Upper lobe of left lung (tissue), 6 donors: ENCODE measurements around the gene CPN1. TPM values are rescaled to one million over a fixed set of nuclear protein-coding genes. Genes with fewer than 3 reads are reported as not detected.

Experiments
- ATAC-seq, 2 donors: fragments of 200-7000 bp; cut with Tn5 transposase; one replicate each; pipeline ENCODE4 v1.9.1; 2022; ENCODE audit warnings: mild to moderate bottlenecking in 2 of 2, moderate library complexity in 2 of 2; ENCODE audit not compliant: low FRiP score in 2 of 2
- DNase-seq, 2 donors: peaks; one replicate each; pipeline ENCODE4 v3.0.0-alpha.2; 2019 to 2020
- H3K27ac ChIP-seq, 4 donors: fragments of 200-600 bp; sonication (generic); one replicate each; pipeline ENCODE4 v1.5.1; 2016 to 2019
- H3K27me3 ChIP-seq, 4 donors: fragments of 200-600 bp; sonication (generic); one replicate each; pipeline ENCODE4 v1.5.1; 2017 to 2019
- H3K36me3 ChIP-seq, 4 donors: fragments of 200-600 bp; sonication (generic); one replicate each; pipeline ENCODE4 v1.5.1; 2016 to 2019
- H3K4me1 ChIP-seq, 4 donors: fragments of 200-600 bp; sonication (generic); one replicate each; pipeline ENCODE4 v1.5.1; 2018 to 2019
- H3K4me3 ChIP-seq, 4 donors: fragments of 200-600 bp; sonication (generic); one replicate each; pipeline ENCODE4 v1.5.1; 2017 to 2019; ENCODE audit warnings: mild to moderate bottlenecking in 2 of 4, moderate library complexity in 1 of 4
- H3K9me3 ChIP-seq, 4 donors: fragments of 200-600 bp; sonication (generic); one replicate each; pipeline ENCODE4 v1.5.1; 2018 to 2019
- CTCF ChIP-seq, 6 experiments: fragments of 450-650 bp in 4 of 6; fragments of 200-600 bp in 2 of 6; sonication (generic) in 2 of 6; IDR thresholded peaks; one replicate each; pipeline ENCODE4 v1.5.1; 2016 to 2019; ENCODE audit warnings: antibody characterized with exemption in 6 of 6
- EP300 ChIP-seq, 4 donors: sonication (generic); formaldehyde crosslinking; IDR thresholded peaks; one replicate each; pipeline ENCODE4 v1.5.1; 2017; ENCODE audit warnings: antibody characterized with exemption in 4 of 4, control low read depth in 2 of 4
- POLR2A ChIP-seq, 4 donors: fragments of 450-650 bp; IDR thresholded peaks; one replicate each; pipeline ENCODE4 v1.5.1; 2016 to 2017; ENCODE audit warnings: antibody characterized with exemption in 4 of 4, mild to moderate bottlenecking in 2 of 4
- POLR2AphosphoS5 ChIP-seq, 2 donors: sonication (generic); formaldehyde crosslinking; IDR thresholded peaks; one replicate each; pipeline ENCODE4 v1.5.1; 2017; ENCODE audit warnings: antibody characterized with exemption in 2 of 2
- WGBS, 2 donors: methylation state at CpG; one replicate each; pipeline ENCODE4 v1.1.5; 2017 to 2018; 5-methylcytosine and 5-hydroxymethylcytosine counted together
- total RNA-seq, 6 donors: library from RNA; depleted of rRNA in 4 of 6; stranded (reverse); fragments of >200 nt in 4 of 6; gene quantifications; one replicate each; pipeline versions ENCODE4 v1.1.0 to v1.2.1, GENCODE V29; 2016 to 2021
- donor health status: DM: no; HTN: no; CAD: no; lungs with moderate emphysema.
- donor health status: DM: no; HTN: yes; CAD: no; lungs with severe emphysema.

CPN1 gene
- total RNA-seq, 6 donors from 2014 or later: not detected

- Histone ChIP-seq H3K27me3 (no peaks in the 10 kb centered on the region), H3K9me3 (no peaks in the 10 kb centered on the region), H3K4me3 (no peak overlapping the region), H3K4me1 (no peaks in the 10 kb centered on the region), H3K27ac (no peak overlapping the region), H3K36me3 (no peaks in the 10 kb centered on the region)
- DNase-seq (peak in 1 of 2 donors; percentile 62), ATAC-seq (peak in 1 of 2 donors; percentile 15)
- 55% methylated on average over 11 of the region's 11 CpGs for WGBS, 2 donors
- TF ChIP-seq EP300 (IDR thresholded peaks at IDR 0.05): no peak
- no peak for TF ChIP-seq CTCF (IDR thresholded peaks at IDR 0.05)
- TF ChIP-seq POLR2AphosphoS5 (IDR thresholded peaks at IDR 0.05): no peak
- no peak for TF ChIP-seq POLR2A (IDR thresholded peaks at IDR 0.05)
Measured at GRCh38 chr10:100020886-100021253, 60.8 kb downstream of the CPN1 start.

- Histone ChIP-seq H3K4me1 (no peaks in the 10 kb centered on the region), H3K36me3 (no peaks in the 10 kb centered on the region), H3K27me3 (no peaks in the 10 kb centered on the region), H3K27ac (no peak overlapping the region), H3K4me3 (no peak overlapping the region), H3K9me3 (no peaks in the 10 kb centered on the region)
- DNase-seq (no peak), ATAC-seq (peak in 1 of 2 donors; percentile 11)
- WGBS, 2 donors: 47% methylated on average over 5 of the region's 5 CpGs
- TF ChIP-seq EP300 (IDR thresholded peaks at IDR 0.05) (no peak), CTCF (IDR thresholded peaks at IDR 0.05) (no peak), POLR2AphosphoS5 (IDR thresholded peaks at IDR 0.05) (no peak), POLR2A (IDR thresholded peaks at IDR 0.05) (no peak)
Measured at GRCh38 chr10:100020142-100020885, 61.4 kb downstream of the CPN1 start.

GRCh38 chr10:100019787-100020141 is 61.9 kb downstream of the CPN1 start:
- H3K4me3 ChIP-seq: no peak overlapping the region
- H3K36me3 ChIP-seq: no peaks in the 10 kb centered on the region
- H3K27ac ChIP-seq: no peak overlapping the region
- H3K27me3 ChIP-seq: no peaks in the 10 kb centered on the region
- H3K4me1 ChIP-seq: no peaks in the 10 kb centered on the region
- no peak for DNase-seq
- WGBS, 2 donors: 28 to 44% methylated on average over 3 of the region's 3 CpGs
- H3K9me3 ChIP-seq: no peaks in the 10 kb centered on the region
- peak in 1 of 2 donors; percentile 39 for ATAC-seq
- TF ChIP-seq CTCF (IDR thresholded peaks at IDR 0.05): no peak
- TF ChIP-seq EP300 (IDR thresholded peaks at IDR 0.05): no peak
- no peak for TF ChIP-seq POLR2AphosphoS5 (IDR thresholded peaks at IDR 0.05)
- TF ChIP-seq POLR2A (IDR thresholded peaks at IDR 0.05): no peak

- no peaks in the 10 kb centered on the region for H3K36me3 ChIP-seq
- no peaks in the 10 kb centered on the region for H3K27me3 ChIP-seq
- DNase-seq: no peak
- H3K4me1 ChIP-seq: peaks cover 0 to 9% (median 4%) of the 10 kb centered on the region in 4 donors
- no peaks in the 10 kb centered on the region for H3K9me3 ChIP-seq
- ATAC-seq: no peak
- H3K4me3 ChIP-seq: no peak overlapping the region
- TF ChIP-seq POLR2AphosphoS5 (IDR thresholded peaks at IDR 0.05) (no peak), EP300 (IDR thresholded peaks at IDR 0.05) (no peak), CTCF (IDR thresholded peaks at IDR 0.05) (no peak), POLR2A (IDR thresholded peaks at IDR 0.05) (no peak)
- no peak overlapping the region for H3K27ac ChIP-seq
- WGBS, 2 donors: 85 to 92% methylated on average over 5 of the region's 5 CpGs
Measured at GRCh38 chr10:100014071-100014762, 67.5 kb downstream of the CPN1 start.
